Liver (tissue), 9 donors: ENCODE measurements around the gene GCDH. TPM values are rescaled to one million over a fixed set of nuclear protein-coding genes. Genes with fewer than 3 reads are reported as not detected.

ENCODE experiments used
- DNase-seq: peaks from one replicate; pipeline ENCODE4 v3.0.0-alpha.2; 2017; ENCODE audit warnings: low spot score
- H3K27ac ChIP-seq, 2 donors: one replicate each; pipeline ENCODE4 v1.7.0; 2013; ENCODE audit warnings: inconsistent platforms in 2 of 2, low read length in 2 of 2, control low read depth in 1 of 2, low read depth in 1 of 2, mild to moderate bottlenecking in 1 of 2
- H3K27me3 ChIP-seq, 4 donors: one replicate each; pipeline versions ENCODE4 v1.6.1 to v1.7.0; 2013; ENCODE audit warnings: low read length in 3 of 4, inconsistent platforms in 1 of 4, mild to moderate bottlenecking in 1 of 4, moderate library complexity in 1 of 4; ENCODE audit not compliant: control insufficient read depth in 4 of 4, insufficient read depth in 4 of 4
- H3K36me3 ChIP-seq, 4 donors: one replicate each; pipeline versions ENCODE4 v1.6.1 to v1.7.0; 2013; ENCODE audit warnings: low read length in 3 of 4, mild to moderate bottlenecking in 3 of 4, low read depth in 1 of 4, moderate library complexity in 1 of 4; ENCODE audit not compliant: control insufficient read depth in 4 of 4, insufficient read depth in 3 of 4
- H3K4me1 ChIP-seq, 4 donors: one replicate each; pipeline versions ENCODE4 v1.6.1 to v1.7.0; 2013; ENCODE audit warnings: low read length in 3 of 4, mild to moderate bottlenecking in 3 of 4, moderate library complexity in 1 of 4; ENCODE audit not compliant: control insufficient read depth in 4 of 4, insufficient read depth in 4 of 4
- H3K4me3 ChIP-seq, 3 donors: one replicate each; pipeline versions ENCODE4 v1.6.1 to v1.7.0; 2013; ENCODE audit warnings: low read length in 3 of 3, control low read depth in 1 of 3, low read depth in 1 of 3, mild to moderate bottlenecking in 1 of 3
- H3K9ac ChIP-seq, 2 donors: one replicate each; pipeline ENCODE4 v1.7.0; 2013; ENCODE audit warnings: low read length in 2 of 2, mild to moderate bottlenecking in 2 of 2, moderate library complexity in 2 of 2, control low read depth in 1 of 2, low read depth in 1 of 2
- H3K9me3 ChIP-seq, 4 donors: one replicate each; pipeline versions ENCODE4 v1.6.1 to v1.7.0; 2013; ENCODE audit warnings: low read length in 3 of 4; ENCODE audit not compliant: control insufficient read depth in 4 of 4
- EGR1 ChIP-seq, 2 donors: IDR thresholded peaks; 2 replicates each; pipeline ENCODE4 v1.6.1; 2016 to 2018; ENCODE audit warnings: antibody characterized with exemption in 2 of 2, low read depth in 2 of 2
- FOXA1 ChIP-seq: IDR thresholded peaks from 2 replicates; pipeline ENCODE4 v1.6.1; 2016; ENCODE audit warnings: antibody characterized with exemption
- FOXA2 ChIP-seq: IDR thresholded peaks from 2 replicates; pipeline ENCODE4 v1.6.1; 2016; ENCODE audit warnings: antibody characterized with exemption
- GABPA ChIP-seq, 2 donors: IDR thresholded peaks in 1 of 2; conservative IDR thresholded peaks in 1 of 2; 2 replicates each; pipeline ENCODE4 v1.6.1; 2016; ENCODE audit warnings: antibody characterized with exemption in 2 of 2, mild to moderate bottlenecking in 1 of 2, moderate library complexity in 1 of 2
- HNF4A ChIP-seq, 2 donors: conservative IDR thresholded peaks; 2 replicates each; pipeline ENCODE4 v1.6.1; 2016; ENCODE audit warnings: antibody characterized with exemption in 2 of 2, mild to moderate bottlenecking in 2 of 2
- HNF4G ChIP-seq: IDR thresholded peaks from 2 replicates; pipeline ENCODE4 v1.6.1; 2016; ENCODE audit warnings: antibody characterized with exemption
- JUND ChIP-seq, 2 donors: IDR thresholded peaks; 2 replicates each; pipeline ENCODE4 v1.6.1; 2016; ENCODE audit warnings: antibody characterized with exemption in 2 of 2
- NR2F2 ChIP-seq: IDR thresholded peaks from 2 replicates; pipeline ENCODE4 v1.6.1; 2016; ENCODE audit warnings: antibody characterized with exemption
- RAD21 ChIP-seq, 2 donors: IDR thresholded peaks; 2 replicates each; pipeline ENCODE4 v1.6.1; 2016; ENCODE audit warnings: antibody characterized with exemption in 2 of 2, mild to moderate bottlenecking in 2 of 2
- RXRA ChIP-seq, 2 donors: IDR thresholded peaks; 2 replicates each; pipeline ENCODE4 v1.6.1; 2017 to 2018; ENCODE audit warnings: antibody characterized with exemption in 2 of 2, mild to moderate bottlenecking in 1 of 2
- SP1 ChIP-seq: IDR thresholded peaks from 2 replicates; pipeline ENCODE4 v1.6.1; 2018; ENCODE audit warnings: antibody characterized with exemption, mild to moderate bottlenecking
- TAF1 ChIP-seq: conservative IDR thresholded peaks from 2 replicates; pipeline ENCODE4 v1.6.1; 2016; ENCODE audit warnings: antibody characterized with exemption, mild to moderate bottlenecking
- YY1 ChIP-seq: IDR thresholded peaks from 2 replicates; pipeline ENCODE4 v1.6.1; 2016; ENCODE audit warnings: antibody characterized with exemption, mild to moderate bottlenecking
- WGBS: extraction: QIAGEN DNeasy Blood & Tissue Kit; methylation state at CpG from one replicate; pipeline ENCODE4 v1.1.7; 2013; 5-methylcytosine and 5-hydroxymethylcytosine counted together
- polyA plus RNA-seq, 2 donors: library from polyadenylated mRNA; stranded (reverse) in 1 of 2; unstranded in 1 of 2; fragments of 200-250 nt in 1 of 2; fragments of >200 nt in 1 of 2; fragmentation: Nextera tagmentation in 1 of 2; extraction: Ambion mirVana in 1 of 2; gene quantifications; one replicate each; pipeline versions ENCODE4 v1.2.1 to v1.2.3, GENCODE V29; 2013 to 2015
- total RNA-seq, 2 donors: library from RNA; depleted of rRNA; stranded (reverse); fragments of >200 nt; gene quantifications; one replicate each; pipeline ENCODE4 v1.2.3, GENCODE V29; 2014
- TF ChIP-seq, protein P1 (sequence below): fragments of 150-350 bp; IDR thresholded peaks from 2 replicates; pipeline ENCODE4 v1.5.1; 2017; ENCODE audit warnings: improper control_type of control experiment, low read depth, low read length; ENCODE audit not compliant: missing input control
- TF ChIP-seq, protein P2 (sequence below): IDR thresholded peaks from 2 replicates; pipeline ENCODE4 v1.6.1; 2016; ENCODE audit warnings: antibody characterized with exemption
- TF ChIP-seq, protein P3 (sequence below): IDR thresholded peaks from 2 replicates; pipeline ENCODE4 v1.6.1; 2016; ENCODE audit warnings: antibody characterized with exemption, mild to moderate bottlenecking
- TF ChIP-seq, protein P4 (sequence below): IDR thresholded peaks from 2 replicates; pipeline ENCODE4 v1.6.1; 2016; ENCODE audit warnings: antibody characterized with exemption
- TF ChIP-seq, protein P5 (sequence below): IDR thresholded peaks from 2 replicates; pipeline ENCODE4 v1.6.1; 2016; ENCODE audit warnings: antibody characterized with exemption
- donor health status: healthy.
- donor health status: healthy.
- donor health status: healthy.
- donor health status: healthy.
- donor health status: healthy.

GCDH gene
- total and polyA plus RNA-seq, 4 donors: 65.8 to 118 (median 78.1) TPM

DNA sequence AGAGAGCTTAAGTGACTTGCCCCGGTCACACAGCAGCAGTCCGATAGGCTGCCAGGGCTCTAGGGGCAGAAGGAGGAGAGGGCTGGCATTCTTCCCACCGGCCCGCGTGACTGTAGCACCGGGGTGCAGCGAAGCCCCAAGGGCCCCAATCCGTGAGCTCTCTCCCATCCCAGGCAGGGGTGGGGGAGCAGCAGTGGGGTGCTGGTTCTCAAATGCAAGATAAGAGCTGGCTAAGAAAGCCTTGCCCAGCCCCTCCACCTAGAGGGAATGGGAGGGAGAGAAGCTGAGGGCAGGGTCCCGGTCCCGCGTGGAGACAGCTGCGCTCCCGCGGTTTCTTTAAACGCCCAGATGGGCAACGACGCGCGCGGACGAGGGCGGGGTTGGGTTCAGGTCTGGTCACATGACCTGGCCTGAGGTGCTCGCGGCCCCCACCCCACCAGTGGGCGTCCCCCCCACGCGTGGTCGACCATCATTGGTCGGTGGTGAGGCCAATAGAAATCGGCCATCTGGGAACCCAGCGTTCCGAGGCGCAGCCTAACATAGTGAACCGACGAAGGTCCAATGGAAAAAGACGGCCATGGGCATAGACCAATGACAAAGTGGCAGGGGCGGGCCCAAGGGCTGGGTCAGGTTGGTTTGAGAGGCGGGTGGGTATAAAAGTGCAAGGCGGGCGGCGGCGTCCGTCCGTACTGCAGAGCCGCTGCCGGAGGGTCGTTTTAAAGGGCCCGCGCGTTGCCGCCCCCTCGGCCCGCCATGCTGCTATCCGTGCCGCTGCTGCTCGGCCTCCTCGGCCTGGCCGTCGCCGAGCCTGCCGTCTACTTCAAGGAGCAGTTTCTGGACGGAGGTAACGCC is 47.2 kb downstream of the GCDH start, which contains the start of gene CALR:
CALR (plus strand) TSS at position 683 of the 852 bp plus-strand sequence; CDS start at position 754, 71 bp downstream.
- H3K9ac ChIP-seq: peak within 1 kb of the TSS; percentile 76 to 91
- DNase-seq: peak; percentile 99
- H3K27ac ChIP-seq: peak within 1 kb of the TSS; percentile 81 to 84
- no peaks in the 10 kb centered on the region for H3K9me3 ChIP-seq
- peaks cover 13 to 26% (median 21%) of the 10 kb centered on the region in 4 donors for H3K36me3 ChIP-seq
- no peaks in the 10 kb centered on the region for H3K27me3 ChIP-seq
- H3K4me1 ChIP-seq: peaks cover 10 to 42% (median 31%) of the 10 kb centered on the region in 4 donors
- H3K4me3 ChIP-seq: peak within 1 kb of the TSS; percentile 82 to 97 (median 85)
- peak; percentile 94 for TF ChIP-seq TAF1
- TF ChIP-seq FOXA1: no peak
- peak; percentile 70 to 73 for TF ChIP-seq EGR1 (IDR thresholded peaks at IDR 0.05; ENCODE audit: low read depth in 2 of 2)
- TF ChIP-seq FOXA2: no peak
- TF ChIP-seq SP1: peak; percentile 97
- TF ChIP-seq RAD21 (IDR thresholded peaks at IDR 0.05): no peak
- TF ChIP-seq, protein P1, sequence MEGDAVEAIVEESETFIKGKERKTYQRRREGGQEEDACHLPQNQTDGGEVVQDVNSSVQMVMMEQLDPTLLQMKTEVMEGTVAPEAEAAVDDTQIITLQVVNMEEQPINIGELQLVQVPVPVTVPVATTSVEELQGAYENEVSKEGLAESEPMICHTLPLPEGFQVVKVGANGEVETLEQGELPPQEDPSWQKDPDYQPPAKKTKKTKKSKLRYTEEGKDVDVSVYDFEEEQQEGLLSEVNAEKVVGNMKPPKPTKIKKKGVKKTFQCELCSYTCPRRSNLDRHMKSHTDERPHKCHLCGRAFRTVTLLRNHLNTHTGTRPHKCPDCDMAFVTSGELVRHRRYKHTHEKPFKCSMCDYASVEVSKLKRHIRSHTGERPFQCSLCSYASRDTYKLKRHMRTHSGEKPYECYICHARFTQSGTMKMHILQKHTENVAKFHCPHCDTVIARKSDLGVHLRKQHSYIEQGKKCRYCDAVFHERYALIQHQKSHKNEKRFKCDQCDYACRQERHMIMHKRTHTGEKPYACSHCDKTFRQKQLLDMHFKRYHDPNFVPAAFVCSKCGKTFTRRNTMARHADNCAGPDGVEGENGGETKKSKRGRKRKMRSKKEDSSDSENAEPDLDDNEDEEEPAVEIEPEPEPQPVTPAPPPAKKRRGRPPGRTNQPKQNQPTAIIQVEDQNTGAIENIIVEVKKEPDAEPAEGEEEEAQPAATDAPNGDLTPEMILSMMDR: no peak
- peak; percentile 90 for TF ChIP-seq YY1
- TF ChIP-seq, protein P2, sequence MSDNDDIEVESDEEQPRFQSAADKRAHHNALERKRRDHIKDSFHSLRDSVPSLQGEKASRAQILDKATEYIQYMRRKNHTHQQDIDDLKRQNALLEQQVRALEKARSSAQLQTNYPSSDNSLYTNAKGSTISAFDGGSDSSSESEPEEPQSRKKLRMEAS: peak; percentile 79
- TF ChIP-seq GABPA (IDR thresholded peaks at IDR 0.05 in 1 of 2, conservative IDR thresholded peaks at IDR 0.05 in 1 of 2): peak in 1 of 2 donors; percentile 72
- TF ChIP-seq JUND (IDR thresholded peaks at IDR 0.05): peak in 1 of 2 donors; percentile 60
- no peak for TF ChIP-seq NR2F2
- TF ChIP-seq, protein P3, sequence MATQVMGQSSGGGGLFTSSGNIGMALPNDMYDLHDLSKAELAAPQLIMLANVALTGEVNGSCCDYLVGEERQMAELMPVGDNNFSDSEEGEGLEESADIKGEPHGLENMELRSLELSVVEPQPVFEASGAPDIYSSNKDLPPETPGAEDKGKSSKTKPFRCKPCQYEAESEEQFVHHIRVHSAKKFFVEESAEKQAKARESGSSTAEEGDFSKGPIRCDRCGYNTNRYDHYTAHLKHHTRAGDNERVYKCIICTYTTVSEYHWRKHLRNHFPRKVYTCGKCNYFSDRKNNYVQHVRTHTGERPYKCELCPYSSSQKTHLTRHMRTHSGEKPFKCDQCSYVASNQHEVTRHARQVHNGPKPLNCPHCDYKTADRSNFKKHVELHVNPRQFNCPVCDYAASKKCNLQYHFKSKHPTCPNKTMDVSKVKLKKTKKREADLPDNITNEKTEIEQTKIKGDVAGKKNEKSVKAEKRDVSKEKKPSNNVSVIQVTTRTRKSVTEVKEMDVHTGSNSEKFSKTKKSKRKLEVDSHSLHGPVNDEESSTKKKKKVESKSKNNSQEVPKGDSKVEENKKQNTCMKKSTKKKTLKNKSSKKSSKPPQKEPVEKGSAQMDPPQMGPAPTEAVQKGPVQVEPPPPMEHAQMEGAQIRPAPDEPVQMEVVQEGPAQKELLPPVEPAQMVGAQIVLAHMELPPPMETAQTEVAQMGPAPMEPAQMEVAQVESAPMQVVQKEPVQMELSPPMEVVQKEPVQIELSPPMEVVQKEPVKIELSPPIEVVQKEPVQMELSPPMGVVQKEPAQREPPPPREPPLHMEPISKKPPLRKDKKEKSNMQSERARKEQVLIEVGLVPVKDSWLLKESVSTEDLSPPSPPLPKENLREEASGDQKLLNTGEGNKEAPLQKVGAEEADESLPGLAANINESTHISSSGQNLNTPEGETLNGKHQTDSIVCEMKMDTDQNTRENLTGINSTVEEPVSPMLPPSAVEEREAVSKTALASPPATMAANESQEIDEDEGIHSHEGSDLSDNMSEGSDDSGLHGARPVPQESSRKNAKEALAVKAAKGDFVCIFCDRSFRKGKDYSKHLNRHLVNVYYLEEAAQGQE: peak; percentile 93
- TF ChIP-seq, protein P4, sequence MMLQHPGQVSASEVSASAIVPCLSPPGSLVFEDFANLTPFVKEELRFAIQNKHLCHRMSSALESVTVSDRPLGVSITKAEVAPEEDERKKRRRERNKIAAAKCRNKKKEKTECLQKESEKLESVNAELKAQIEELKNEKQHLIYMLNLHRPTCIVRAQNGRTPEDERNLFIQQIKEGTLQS: no peak
- TF ChIP-seq HNF4A (conservative IDR thresholded peaks at IDR 0.05): peak; percentile 30 to 55
- no peak for TF ChIP-seq HNF4G
- TF ChIP-seq, protein P5, sequence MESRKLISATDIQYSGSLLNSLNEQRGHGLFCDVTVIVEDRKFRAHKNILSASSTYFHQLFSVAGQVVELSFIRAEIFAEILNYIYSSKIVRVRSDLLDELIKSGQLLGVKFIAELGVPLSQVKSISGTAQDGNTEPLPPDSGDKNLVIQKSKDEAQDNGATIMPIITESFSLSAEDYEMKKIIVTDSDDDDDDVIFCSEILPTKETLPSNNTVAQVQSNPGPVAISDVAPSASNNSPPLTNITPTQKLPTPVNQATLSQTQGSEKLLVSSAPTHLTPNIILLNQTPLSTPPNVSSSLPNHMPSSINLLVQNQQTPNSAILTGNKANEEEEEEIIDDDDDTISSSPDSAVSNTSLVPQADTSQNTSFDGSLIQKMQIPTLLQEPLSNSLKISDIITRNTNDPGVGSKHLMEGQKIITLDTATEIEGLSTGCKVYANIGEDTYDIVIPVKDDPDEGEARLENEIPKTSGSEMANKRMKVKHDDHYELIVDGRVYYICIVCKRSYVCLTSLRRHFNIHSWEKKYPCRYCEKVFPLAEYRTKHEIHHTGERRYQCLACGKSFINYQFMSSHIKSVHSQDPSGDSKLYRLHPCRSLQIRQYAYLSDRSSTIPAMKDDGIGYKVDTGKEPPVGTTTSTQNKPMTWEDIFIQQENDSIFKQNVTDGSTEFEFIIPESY: no peak
- peak; percentile 52 to 62 for TF ChIP-seq RXRA (IDR thresholded peaks at IDR 0.05)
- WGBS: under 1% methylated on average over 63 of the region's 63 CpGs
